HG03469 (cell line): ENCODE measurements around the gene PMEL.
"Not testable (repeated sequence)": the region's sequence is repeated elsewhere in the genome, so short reads cannot be mapped to it uniquely, and the experiment has no call there.

ENCODE experiments used
- ATAC-seq: cut with Tn5 transposase; IDR thresholded peaks from one replicate; pipeline ENCODE4 v1.9.1; 2021; ENCODE audit warnings: mild to moderate bottlenecking, moderate library complexity, moderate number of reproducible peaks; ENCODE audit not compliant: unreplicated experiment

PMEL gene

DNA sequence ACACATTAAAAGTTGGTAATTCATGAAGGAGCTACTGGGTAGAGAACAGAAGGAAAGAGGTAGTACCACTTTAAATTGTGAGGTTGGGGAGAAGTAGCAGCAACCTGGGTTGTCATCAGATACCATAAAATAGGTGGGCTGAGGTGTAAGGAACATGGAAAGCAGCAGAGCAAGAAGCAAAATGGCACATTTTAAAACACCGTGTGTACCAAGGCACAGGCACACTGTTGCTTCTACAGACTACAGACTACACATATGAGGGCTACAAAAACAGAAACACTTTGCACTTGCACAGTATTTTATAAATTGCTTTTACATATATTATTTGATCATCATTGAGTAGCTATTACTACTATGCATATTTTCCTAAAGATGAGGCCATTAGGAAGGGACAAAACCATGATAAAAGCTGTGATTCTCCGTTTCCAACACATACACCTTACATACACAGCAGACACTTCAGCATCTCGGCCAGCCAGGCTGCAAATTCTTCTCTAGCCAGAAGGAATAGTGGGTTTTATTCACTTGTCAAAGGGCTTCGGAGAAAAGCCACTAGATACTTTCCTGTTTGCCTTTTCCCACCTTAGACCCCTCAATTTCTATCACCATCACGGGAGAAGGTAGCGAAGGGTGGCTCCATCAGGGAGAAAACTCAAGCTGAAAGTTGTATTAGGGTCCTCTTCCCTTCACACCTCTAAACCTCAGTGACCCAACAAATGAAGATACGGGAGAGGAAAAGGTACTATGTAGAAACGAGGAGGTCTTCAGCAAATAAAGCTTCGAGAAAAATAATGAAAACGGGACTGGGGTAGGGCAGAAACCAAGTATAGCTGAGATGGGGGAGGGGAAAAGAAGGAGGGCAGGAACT lies 39.7 kb downstream of the PMEL start:
- no peak for ATAC-seq

DNA sequence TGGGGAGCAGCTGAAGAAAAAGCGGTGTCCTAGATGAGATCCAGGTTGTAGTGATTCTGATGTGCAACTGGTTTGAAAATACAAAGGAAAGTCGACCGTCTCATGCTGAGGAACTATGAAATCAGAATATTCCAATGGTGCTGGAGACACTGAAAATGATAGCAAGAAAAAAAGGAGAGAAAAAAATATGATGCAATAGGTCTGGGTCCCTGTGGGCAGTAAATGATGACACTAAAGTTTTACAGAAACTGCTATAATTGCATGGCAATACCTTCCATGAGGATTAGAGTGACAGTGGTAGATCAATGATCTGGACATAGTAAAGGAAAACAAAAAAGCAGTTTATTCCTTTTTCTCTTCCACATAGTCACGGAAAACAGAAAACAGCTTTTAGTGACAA lies 40.5 kb downstream of the PMEL start:
- no peak for ATAC-seq

DNA sequence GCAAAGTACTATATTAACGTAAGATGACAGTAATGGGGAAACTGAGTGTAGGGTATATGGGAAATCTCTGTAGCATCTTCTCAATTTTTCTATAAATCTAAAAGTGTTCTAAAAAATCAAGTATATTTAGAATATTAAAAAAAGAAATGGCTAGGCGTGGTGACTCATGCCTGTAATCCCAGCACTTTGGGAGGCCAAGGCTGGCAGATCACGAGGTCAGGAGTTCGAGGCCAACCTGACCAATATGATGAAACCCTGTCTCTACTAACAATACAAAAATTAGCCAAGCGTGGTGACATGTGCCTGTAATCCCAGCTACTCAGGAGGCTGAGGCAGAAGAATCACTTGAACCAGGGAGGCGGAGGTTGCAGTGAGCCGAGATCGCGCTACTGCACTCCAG lies 42.2 kb downstream of the PMEL start:
- ATAC-seq: not testable (repeated sequence)

DNA sequence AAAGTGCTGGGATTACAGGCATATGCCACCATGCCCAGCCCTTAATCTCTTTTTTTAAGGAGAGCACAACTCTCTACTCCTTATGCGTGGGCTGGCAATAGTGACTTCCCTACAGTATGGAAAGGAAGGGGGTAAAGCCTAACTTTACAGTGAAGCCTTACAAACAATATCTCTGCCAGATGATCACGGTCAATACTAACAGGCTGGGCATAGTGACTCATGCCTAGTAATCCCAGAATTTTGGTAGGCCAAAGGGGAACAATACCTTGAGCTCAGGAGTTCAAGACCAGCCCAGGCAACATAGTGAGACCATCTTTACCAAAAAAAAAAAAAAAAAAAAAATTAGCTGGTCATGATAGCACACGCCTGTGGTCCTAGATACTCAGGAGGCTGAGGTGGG lies 43.7 kb downstream of the PMEL start:
- ATAC-seq: no peak

DNA sequence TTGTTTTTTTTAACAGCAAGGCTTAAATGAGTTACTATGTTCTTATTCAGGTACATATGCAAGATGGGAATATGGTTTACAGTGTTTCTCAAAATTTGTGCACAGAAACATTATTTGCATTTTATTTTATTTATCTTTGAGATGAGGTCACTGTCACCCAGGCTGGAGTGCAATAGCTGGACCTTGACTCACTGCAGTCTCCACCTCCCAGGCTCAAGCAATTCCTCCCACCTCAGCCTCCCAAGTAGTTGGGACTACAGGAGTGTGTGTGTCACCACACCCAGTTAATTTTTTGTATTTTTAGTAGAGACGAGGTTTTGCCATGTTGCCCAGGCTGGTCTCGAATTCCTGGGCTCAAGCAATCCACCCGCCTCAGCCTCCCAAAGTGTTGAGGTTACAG lies 46.8 kb downstream of the PMEL start:
- not testable (repeated sequence) for ATAC-seq

DNA sequence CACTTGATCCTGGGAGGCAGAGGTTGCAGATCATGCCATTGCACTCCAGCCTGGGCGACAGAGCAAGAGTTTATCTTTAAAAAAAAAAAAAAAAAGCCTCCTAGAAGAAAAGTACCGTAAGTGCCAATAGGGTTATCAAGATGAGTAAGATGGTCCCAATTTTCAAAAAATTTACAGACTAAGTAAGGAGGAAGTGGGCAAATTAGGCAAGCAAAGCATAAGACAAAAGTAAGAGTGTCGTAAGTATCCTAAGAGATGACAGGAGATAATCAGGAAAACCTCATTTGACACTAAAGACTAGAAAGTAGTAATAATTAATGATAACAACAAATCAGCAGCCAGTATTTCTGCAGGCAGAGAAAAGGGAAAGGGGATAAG lies 50.4 kb downstream of the PMEL start:
- ATAC-seq: no peak

DNA sequence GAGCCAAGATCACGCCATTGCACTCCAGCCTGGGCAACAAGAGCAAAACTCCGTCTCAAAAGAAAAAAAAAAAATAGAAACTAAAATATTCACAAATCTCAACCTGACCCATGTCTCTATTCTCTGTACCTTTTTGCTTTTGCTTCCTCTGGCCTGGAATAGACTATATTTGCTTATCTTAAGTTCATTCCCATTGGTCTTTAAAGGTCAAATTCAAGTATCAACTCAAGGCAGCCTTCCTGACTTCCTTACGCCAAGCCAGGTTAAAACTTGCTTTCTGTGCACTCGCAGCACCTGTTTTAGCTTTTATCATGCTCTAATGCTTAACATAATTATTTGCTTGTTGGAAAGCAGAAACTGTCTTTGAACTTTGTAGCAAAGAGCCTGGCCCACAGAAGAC lies 52.9 kb downstream of the PMEL start:
- no peak for ATAC-seq

DNA sequence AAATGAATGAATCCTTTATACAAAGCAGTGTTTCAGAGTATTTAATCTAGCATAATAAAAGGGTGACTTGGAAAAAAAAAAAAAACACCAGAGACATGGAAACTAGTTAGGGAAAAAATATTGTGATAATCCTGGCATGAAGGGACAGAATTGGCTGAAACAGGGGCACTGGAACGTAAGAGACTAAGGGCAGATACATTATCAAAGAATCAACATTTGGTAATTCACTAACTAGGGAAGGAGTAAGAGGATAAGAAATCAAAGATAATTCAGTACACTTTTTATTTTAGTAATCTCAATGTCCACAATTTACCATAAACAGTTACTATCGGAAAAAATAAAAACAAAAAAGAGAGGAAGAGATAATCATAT lies 56.3 kb downstream of the PMEL start:
- ATAC-seq: no peak

DNA sequence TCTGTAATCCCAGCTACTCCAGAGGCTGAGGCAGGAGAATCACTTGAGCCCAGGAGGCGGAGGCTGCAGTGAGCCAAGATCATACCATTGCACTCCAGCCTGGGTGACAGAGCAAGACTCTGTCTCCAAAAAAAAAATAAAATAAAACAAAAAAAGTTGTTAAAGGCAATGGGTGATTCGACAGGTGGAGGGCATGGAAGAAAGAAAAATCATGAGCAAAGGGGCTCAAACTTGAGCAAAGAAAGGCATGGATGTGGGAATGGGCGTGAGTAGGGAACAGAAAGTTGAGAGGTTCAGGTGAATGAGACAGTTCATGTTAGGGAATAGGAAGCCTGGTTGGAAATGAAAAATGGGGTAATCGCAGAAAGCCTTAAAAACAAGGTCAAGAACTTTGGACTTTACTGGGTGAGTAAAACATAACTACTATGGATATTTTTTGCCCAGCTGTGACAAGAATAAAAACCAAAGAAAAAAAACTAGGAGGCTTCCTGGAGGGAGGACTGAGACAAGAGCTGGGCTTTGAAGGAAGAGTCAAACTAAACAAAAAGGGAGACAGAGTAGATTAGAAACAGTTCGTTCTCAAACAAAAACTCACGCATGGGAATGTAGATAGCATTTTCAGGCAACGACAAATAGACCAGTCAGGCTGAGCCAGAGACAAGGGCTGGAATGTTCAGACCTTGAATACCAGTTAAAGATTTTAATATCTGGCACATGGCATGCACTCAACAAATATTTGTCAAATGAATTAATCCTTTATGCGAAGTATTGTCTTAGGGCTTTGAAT lies 56.9 kb downstream of the PMEL start:
- ATAC-seq: no peak

DNA sequence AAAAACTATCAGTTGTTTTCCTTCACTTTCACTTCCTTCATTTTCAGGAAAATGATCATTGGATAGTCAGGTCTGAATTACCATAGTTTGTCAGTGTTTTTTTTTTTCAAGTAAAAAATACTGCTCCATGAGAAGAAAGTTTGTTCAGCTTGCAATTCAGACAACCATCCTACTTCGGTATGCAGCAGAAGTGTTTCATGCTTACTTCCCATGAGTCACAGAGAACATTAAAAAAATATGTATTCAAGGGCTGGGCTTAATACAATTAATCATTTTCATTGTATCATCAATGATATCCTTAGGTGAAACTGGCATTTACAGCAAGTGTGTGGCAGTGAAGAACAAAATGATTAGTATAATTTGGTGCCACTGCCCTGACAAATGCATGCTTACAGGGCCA lies 59.8 kb downstream of the PMEL start:
- no peak for ATAC-seq
